ENCODE data around the gene PIK3R1.

GRCh38 chr5:68217528-68217927 is 2.0 kb downstream of the PIK3R1 start:
- TF ChIP-seq CTCF (IDR thresholded peaks at IDR 0.05) (no peak), POLR2A (IDR thresholded peaks at IDR 0.05) (no peak)
